ENCODE data around the gene PSPN.

PSPN gene

GRCh38 chr19:6392221-6393073 is 16.7 kb upstream of the PSPN start:
- Histone ChIP-seq H2BK12ac (ENCODE audit: low read length) (peak overlapping the region; percentile 40), H3K79me2 (ENCODE audit: control insufficient read depth, insufficient read depth, low read length, poor library complexity) (peaks cover 15% of the 10 kb centered on the region), H3K9ac (ENCODE audit: low read length) (peak overlapping the region; percentile 65), H4K8ac (ENCODE audit: low read depth, low read length) (peak overlapping the region; percentile 93), H4K91ac (ENCODE audit: low read depth, low read length) (peak overlapping the region; percentile 75), H3K18ac (ENCODE audit: low read length) (peak overlapping the region; percentile 95), H3K14ac (ENCODE audit: low read length) (peak overlapping the region; percentile 91), H4K12ac (ENCODE audit: low read depth, low read length) (peak overlapping the region; percentile 91), H2BK120ac (ENCODE audit: insufficient read depth, low read length, poor library complexity) (peak overlapping the region; percentile 74), H2AFZ (ENCODE audit: insufficient read depth, low read length, poor library complexity) (peak overlapping the region; percentile 77), H3K9me3 (ENCODE audit: insufficient read depth, low read depth, low read length) (peaks cover 1% of the 10 kb centered on the region), H3K79me1 (ENCODE audit: low read length) (peaks cover 17% of the 10 kb centered on the region), H3K23ac (ENCODE audit: low read length) (no peak overlapping the region), H3K4me1 (ENCODE audit: control insufficient read depth in 1 of 2, insufficient read depth in 2 of 2, low read length in 2 of 2) (peaks cover 10 to 12% of the 10 kb centered on the region in 2 experiments), H2BK5ac (ENCODE audit: low read depth, low read length, poor library complexity) (peak overlapping the region; percentile 49), H3K4me3 (ENCODE audit: low read depth, low read length) (peak overlapping the region; percentile 85), H3K36me3 (ENCODE audit: control insufficient read depth in 1 of 2, insufficient read depth in 2 of 2, low read length in 2 of 2) (peaks cover 29% of the 10 kb centered on the region in 2 experiments), H3K27me3 (ENCODE audit: insufficient read depth, low read length) (no peaks in the 10 kb centered on the region), H2AK5ac (ENCODE audit: low read length) (peak overlapping the region; percentile 88), H3K4ac (ENCODE audit: low read depth, low read length) (peak overlapping the region; percentile 96), H3K4me2 (ENCODE audit: low read length) (peak overlapping the region; percentile 85), H3K27ac (ENCODE audit: low read depth, low read length) (peak overlapping the region; percentile 55)
- no peak for DNase-seq
- WGBS (ENCODE audit: extremely low coverage, insufficient coverage, insufficient read length), result no CpG with 5 or more reads among the region's 30 CpGs

DNA sequence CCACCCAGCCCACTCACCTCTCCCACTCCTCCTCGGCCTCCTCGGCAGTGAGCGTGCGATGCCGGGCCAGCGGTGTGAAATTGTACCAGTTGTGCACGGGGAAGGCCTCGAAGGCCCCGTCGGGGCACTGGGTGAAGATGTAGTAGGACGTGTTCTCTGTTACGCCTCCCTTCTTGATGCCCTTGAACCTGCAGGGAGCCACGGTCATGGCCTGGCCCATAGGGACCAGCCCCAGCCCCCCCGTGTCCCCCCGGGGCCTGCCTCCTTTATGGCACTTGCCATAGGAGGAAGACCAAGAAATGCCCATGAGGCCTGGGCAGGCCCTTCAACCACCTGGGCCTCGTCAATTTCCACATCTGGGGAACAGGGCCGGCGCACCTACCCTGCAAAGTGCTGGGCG is 11.6 kb upstream of the PSPN start:
- Histone ChIP-seq H4K8ac (ENCODE audit: low read depth, low read length) (no peak overlapping the region), H3K18ac (ENCODE audit: low read length) (no peak overlapping the region), H3K23ac (ENCODE audit: low read length) (no peak overlapping the region), H2BK12ac (ENCODE audit: low read length) (no peak overlapping the region), H2AFZ (ENCODE audit: insufficient read depth, low read length, poor library complexity) (no peak overlapping the region), H3K79me1 (ENCODE audit: low read length) (no peaks in the 10 kb centered on the region), H2BK120ac (ENCODE audit: insufficient read depth, low read length, poor library complexity) (no peak overlapping the region), H3K9ac (ENCODE audit: low read length) (no peak overlapping the region), H3K4me2 (ENCODE audit: low read length) (no peak overlapping the region), H3K27me3 (ENCODE audit: insufficient read depth, low read length) (no peaks in the 10 kb centered on the region), H3K36me3 (ENCODE audit: control insufficient read depth in 1 of 2, insufficient read depth in 2 of 2, low read length in 2 of 2) (peaks cover 67 to 71% of the 10 kb centered on the region in 2 experiments), H3K4me1 (ENCODE audit: control insufficient read depth in 1 of 2, insufficient read depth in 2 of 2, low read length in 2 of 2) (peaks cover 4% of the 10 kb centered on the region in 2 experiments), H3K27ac (ENCODE audit: low read depth, low read length) (no peak overlapping the region), H3K4ac (ENCODE audit: low read depth, low read length) (no peak overlapping the region), H3K79me2 (ENCODE audit: control insufficient read depth, insufficient read depth, low read length, poor library complexity) (peaks cover 3% of the 10 kb centered on the region), H2AK5ac (ENCODE audit: low read length) (no peak overlapping the region), H4K12ac (ENCODE audit: low read depth, low read length) (no peak overlapping the region), H2BK5ac (ENCODE audit: low read depth, low read length, poor library complexity) (no peak overlapping the region), H3K9me3 (ENCODE audit: insufficient read depth, low read depth, low read length) (peaks cover 1% of the 10 kb centered on the region), H4K91ac (ENCODE audit: low read depth, low read length) (no peak overlapping the region), H3K14ac (ENCODE audit: low read length) (no peak overlapping the region), H3K4me3 (ENCODE audit: low read depth, low read length) (no peak overlapping the region)
- no CpG with 5 or more reads among the region's 19 CpGs for WGBS (ENCODE audit: extremely low coverage, insufficient coverage, insufficient read length)
- no peak for DNase-seq

DNA sequence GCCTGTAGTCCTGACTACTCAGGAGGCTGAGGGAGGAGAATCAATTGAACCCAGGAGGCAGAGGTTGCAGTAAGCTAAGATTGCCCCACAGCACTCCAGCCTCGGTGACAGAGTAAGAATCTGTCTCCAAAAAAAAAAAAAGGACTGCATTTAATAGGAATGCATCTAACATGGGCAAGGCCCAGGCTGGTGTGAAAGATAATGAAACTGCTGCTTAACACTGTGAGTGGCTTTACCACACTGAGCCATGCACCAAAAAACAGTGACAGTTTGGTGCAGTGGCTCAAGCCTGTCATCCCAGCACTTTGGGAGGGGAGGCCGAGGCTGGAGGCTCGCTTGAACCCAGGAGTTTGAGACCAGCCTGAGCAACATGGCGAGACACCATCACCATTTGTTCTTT is 8.6 kb upstream of the PSPN start:
- no peak overlapping the region for H2BK5ac ChIP-seq (ENCODE audit: low read depth, low read length, poor library complexity)
- H3K14ac ChIP-seq (ENCODE audit: low read length), result no peak overlapping the region
- no peak overlapping the region for H3K9ac ChIP-seq (ENCODE audit: low read length)
- peaks cover 9% of the 10 kb centered on the region for H3K9me3 ChIP-seq (ENCODE audit: insufficient read depth, low read depth, low read length)
- H2BK120ac ChIP-seq (ENCODE audit: insufficient read depth, low read length, poor library complexity), result no peak overlapping the region
- H3K36me3 ChIP-seq (ENCODE audit: control insufficient read depth in 1 of 2, insufficient read depth in 2 of 2, low read length in 2 of 2), result peaks cover 83 to 87% of the 10 kb centered on the region in 2 experiments
- DNase-seq, result no peak
- no peaks in the 10 kb centered on the region for H3K79me2 ChIP-seq (ENCODE audit: control insufficient read depth, insufficient read depth, low read length, poor library complexity)
- no peak overlapping the region for H3K4me2 ChIP-seq (ENCODE audit: low read length)
- H3K27me3 ChIP-seq (ENCODE audit: insufficient read depth, low read length), result no peaks in the 10 kb centered on the region
- H4K8ac ChIP-seq (ENCODE audit: low read depth, low read length), result no peak overlapping the region
- H2AK5ac ChIP-seq (ENCODE audit: low read length), result no peak overlapping the region
- no peak overlapping the region for H4K91ac ChIP-seq (ENCODE audit: low read depth, low read length)
- no peak overlapping the region for H3K27ac ChIP-seq (ENCODE audit: low read depth, low read length)
- H3K23ac ChIP-seq (ENCODE audit: low read length), result no peak overlapping the region
- H2AFZ ChIP-seq (ENCODE audit: insufficient read depth, low read length, poor library complexity), result no peak overlapping the region
- H3K18ac ChIP-seq (ENCODE audit: low read length), result no peak overlapping the region
- H3K4me1 ChIP-seq (ENCODE audit: control insufficient read depth in 1 of 2, insufficient read depth in 2 of 2, low read length in 2 of 2), result no peaks in the 10 kb centered on the region
- no peaks in the 10 kb centered on the region for H3K79me1 ChIP-seq (ENCODE audit: low read length)
- no peak overlapping the region for H2BK12ac ChIP-seq (ENCODE audit: low read length)
- H4K12ac ChIP-seq (ENCODE audit: low read depth, low read length), result no peak overlapping the region
- no peak overlapping the region for H3K4me3 ChIP-seq (ENCODE audit: low read depth, low read length)
- H3K4ac ChIP-seq (ENCODE audit: low read depth, low read length), result no peak overlapping the region
- WGBS (ENCODE audit: extremely low coverage, insufficient coverage, insufficient read length), result no CpG with 5 or more reads among the region's 4 CpGs

DNA sequence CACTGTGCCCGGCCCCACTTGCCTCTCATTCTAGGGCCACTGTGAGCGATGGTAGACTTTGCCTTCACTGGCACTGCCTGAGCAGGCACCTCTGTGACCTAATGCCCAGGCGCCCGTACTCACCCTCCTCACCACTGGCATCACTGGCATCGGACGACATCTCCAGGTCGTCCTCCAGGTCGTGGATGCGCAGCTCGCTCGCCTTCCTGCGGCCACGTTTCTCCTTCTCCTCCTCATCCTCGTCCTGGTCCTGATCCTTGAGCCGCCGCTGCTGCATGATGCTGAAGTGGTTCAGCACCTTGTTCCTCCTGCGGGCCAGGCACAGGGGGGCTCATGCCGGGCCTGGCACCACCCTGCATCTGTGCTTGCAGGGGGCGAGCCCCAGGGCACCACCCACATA is 7.5 kb upstream of the PSPN start:
- H4K8ac ChIP-seq (ENCODE audit: low read depth, low read length), result no peak overlapping the region
- peaks cover 76 to 82% of the 10 kb centered on the region in 2 experiments for H3K36me3 ChIP-seq (ENCODE audit: control insufficient read depth in 1 of 2, insufficient read depth in 2 of 2, low read length in 2 of 2)
- H3K14ac ChIP-seq (ENCODE audit: low read length), result no peak overlapping the region
- no peak overlapping the region for H2AFZ ChIP-seq (ENCODE audit: insufficient read depth, low read length, poor library complexity)
- H3K9ac ChIP-seq (ENCODE audit: low read length), result no peak overlapping the region
- no CpG with 5 or more reads among the region's 19 CpGs for WGBS (ENCODE audit: extremely low coverage, insufficient coverage, insufficient read length)
- H3K79me1 ChIP-seq (ENCODE audit: low read length), result no peaks in the 10 kb centered on the region
- no peaks in the 10 kb centered on the region for H3K79me2 ChIP-seq (ENCODE audit: control insufficient read depth, insufficient read depth, low read length, poor library complexity)
- H4K12ac ChIP-seq (ENCODE audit: low read depth, low read length), result no peak overlapping the region
- no peak overlapping the region for H3K4me2 ChIP-seq (ENCODE audit: low read length)
- no peak for DNase-seq
- no peak overlapping the region for H3K4me3 ChIP-seq (ENCODE audit: low read depth, low read length)
- peaks cover 4% of the 10 kb centered on the region in 2 experiments for H3K4me1 ChIP-seq (ENCODE audit: control insufficient read depth in 1 of 2, insufficient read depth in 2 of 2, low read length in 2 of 2)
- no peak overlapping the region for H2AK5ac ChIP-seq (ENCODE audit: low read length)
- H2BK120ac ChIP-seq (ENCODE audit: insufficient read depth, low read length, poor library complexity), result no peak overlapping the region
- H3K9me3 ChIP-seq (ENCODE audit: insufficient read depth, low read depth, low read length), result peaks cover 8% of the 10 kb centered on the region
- no peak overlapping the region for H3K4ac ChIP-seq (ENCODE audit: low read depth, low read length)
- no peak overlapping the region for H3K27ac ChIP-seq (ENCODE audit: low read depth, low read length)
- no peaks in the 10 kb centered on the region for H3K27me3 ChIP-seq (ENCODE audit: insufficient read depth, low read length)
- no peak overlapping the region for H4K91ac ChIP-seq (ENCODE audit: low read depth, low read length)
- H3K23ac ChIP-seq (ENCODE audit: low read length), result no peak overlapping the region
- no peak overlapping the region for H3K18ac ChIP-seq (ENCODE audit: low read length)
- H2BK12ac ChIP-seq (ENCODE audit: low read length), result no peak overlapping the region
- H2BK5ac ChIP-seq (ENCODE audit: low read depth, low read length, poor library complexity), result no peak overlapping the region
